PFSK-1 (cell line): ENCODE measurements around the gene SNTN.

ENCODE experiments used
- FOXP2 ChIP-seq: optimal IDR thresholded peaks from 2 replicates; pipeline ENCODE3; 2011; ENCODE audit warnings: borderline replicate concordance, control low read depth, inconsistent platforms; ENCODE audit not compliant: insufficient read depth; ENCODE audit errors: extremely low read length, extremely low read depth
- POLR2AphosphoS5 ChIP-seq: IDR thresholded peaks from 2 replicates; pipeline ENCODE4 v1.6.1; 2012; ENCODE audit warnings: low read depth, mild to moderate bottlenecking, control low read depth, low read length, moderate library complexity
- SIN3A ChIP-seq: IDR thresholded peaks from 2 replicates; pipeline ENCODE4 v1.6.1; 2012; ENCODE audit warnings: mild to moderate bottlenecking, low read length, moderate library complexity, borderline replicate concordance; ENCODE audit not compliant: insufficient read depth
- TAF1 ChIP-seq: IDR thresholded peaks from 2 replicates; pipeline ENCODE4 v1.6.1; 2012; ENCODE audit warnings: low read length, control low read depth, borderline replicate concordance; ENCODE audit not compliant: insufficient read depth
- TF ChIP-seq, protein P1 (sequence below), 2 experiments: IDR thresholded peaks; 2 replicates each; pipeline versions ENCODE4 v1.6.1 to v1.8.0; 2011 to 2012; ENCODE audit warnings: low read depth in 2 of 2, low read length in 2 of 2, control low read depth in 1 of 2, inconsistent platforms in 1 of 2, mild to moderate bottlenecking in 1 of 2, moderate library complexity in 1 of 2; ENCODE audit not compliant: insufficient read depth in 1 of 2

SNTN gene

DNA sequence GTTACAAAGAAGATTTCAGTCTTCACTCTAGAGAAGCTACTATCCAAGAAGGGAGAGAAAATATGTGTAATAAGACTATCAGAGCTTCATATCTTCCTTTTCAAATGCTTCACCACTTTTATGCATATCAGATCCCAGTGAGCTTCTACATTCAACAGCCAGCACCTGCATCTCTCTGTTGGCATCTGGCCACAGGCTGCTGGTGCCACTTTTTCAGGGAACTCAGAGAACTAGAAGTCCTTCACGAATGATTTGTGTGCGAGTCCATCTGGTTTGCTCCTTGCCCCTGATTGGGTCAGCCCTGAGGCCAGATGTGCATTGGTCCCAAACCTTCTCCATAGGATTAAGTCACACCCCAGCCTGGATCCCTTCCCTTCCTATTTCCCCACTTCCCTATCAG, 22.1 kb downstream of the SNTN start:
- no peak for TF ChIP-seq TAF1
- no peak for TF ChIP-seq SIN3A
- TF ChIP-seq POLR2AphosphoS5: no peak
- TF ChIP-seq FOXP2: no peak
- TF ChIP-seq, protein P1, sequence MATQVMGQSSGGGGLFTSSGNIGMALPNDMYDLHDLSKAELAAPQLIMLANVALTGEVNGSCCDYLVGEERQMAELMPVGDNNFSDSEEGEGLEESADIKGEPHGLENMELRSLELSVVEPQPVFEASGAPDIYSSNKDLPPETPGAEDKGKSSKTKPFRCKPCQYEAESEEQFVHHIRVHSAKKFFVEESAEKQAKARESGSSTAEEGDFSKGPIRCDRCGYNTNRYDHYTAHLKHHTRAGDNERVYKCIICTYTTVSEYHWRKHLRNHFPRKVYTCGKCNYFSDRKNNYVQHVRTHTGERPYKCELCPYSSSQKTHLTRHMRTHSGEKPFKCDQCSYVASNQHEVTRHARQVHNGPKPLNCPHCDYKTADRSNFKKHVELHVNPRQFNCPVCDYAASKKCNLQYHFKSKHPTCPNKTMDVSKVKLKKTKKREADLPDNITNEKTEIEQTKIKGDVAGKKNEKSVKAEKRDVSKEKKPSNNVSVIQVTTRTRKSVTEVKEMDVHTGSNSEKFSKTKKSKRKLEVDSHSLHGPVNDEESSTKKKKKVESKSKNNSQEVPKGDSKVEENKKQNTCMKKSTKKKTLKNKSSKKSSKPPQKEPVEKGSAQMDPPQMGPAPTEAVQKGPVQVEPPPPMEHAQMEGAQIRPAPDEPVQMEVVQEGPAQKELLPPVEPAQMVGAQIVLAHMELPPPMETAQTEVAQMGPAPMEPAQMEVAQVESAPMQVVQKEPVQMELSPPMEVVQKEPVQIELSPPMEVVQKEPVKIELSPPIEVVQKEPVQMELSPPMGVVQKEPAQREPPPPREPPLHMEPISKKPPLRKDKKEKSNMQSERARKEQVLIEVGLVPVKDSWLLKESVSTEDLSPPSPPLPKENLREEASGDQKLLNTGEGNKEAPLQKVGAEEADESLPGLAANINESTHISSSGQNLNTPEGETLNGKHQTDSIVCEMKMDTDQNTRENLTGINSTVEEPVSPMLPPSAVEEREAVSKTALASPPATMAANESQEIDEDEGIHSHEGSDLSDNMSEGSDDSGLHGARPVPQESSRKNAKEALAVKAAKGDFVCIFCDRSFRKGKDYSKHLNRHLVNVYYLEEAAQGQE (IDR thresholded peaks at IDR 0.05; ENCODE audit: insufficient read depth in 1 of 2, low read depth in 2 of 2, low read length in 2 of 2): no peak

DNA sequence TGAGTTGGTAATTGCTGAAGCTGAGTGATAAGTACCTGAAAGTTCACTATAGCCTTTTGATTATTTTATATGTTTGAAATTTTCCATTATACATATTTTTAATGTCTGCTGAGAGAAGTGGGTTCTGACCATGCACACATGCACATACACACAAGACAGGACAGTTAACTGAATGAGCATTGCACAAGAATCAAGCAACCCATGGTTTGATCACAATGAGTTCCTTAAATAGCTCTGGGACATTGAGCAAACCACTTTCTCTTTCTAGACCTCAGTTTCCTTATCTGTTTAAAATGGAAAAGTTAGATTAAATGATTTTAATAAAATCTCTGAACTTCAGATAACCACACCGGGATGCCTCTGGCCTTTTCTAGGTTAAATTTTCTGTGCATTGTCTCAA, 26.7 kb downstream of the SNTN start:
- TF ChIP-seq TAF1 (no peak), POLR2AphosphoS5 (no peak), SIN3A (no peak), FOXP2 (no peak)
- TF ChIP-seq, protein P1 (IDR thresholded peaks at IDR 0.05; ENCODE audit: insufficient read depth in 1 of 2, low read depth in 2 of 2, low read length in 2 of 2): no peak

DNA sequence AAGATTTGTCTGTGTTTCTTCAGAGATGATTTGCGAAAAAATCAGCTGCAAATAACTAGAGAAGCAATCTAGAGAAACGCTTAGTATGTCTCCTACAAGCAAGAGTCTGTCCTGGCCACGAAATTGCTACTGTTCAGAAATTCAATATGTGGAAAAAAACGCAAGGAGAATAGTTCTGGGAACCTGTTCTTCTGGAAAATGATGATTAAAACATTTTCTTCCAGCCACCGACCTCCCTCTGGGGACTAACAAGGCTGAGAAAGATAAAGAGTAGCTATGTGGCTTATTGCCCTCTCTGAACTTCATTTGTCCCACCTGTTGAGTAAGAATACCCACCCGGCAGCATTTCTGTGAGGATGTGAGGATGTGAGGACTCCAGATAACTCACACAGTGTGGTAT, 31.6 kb downstream of the SNTN start:
- no peak for TF ChIP-seq SIN3A
- no peak for TF ChIP-seq TAF1
- TF ChIP-seq, protein P1 (IDR thresholded peaks at IDR 0.05; ENCODE audit: insufficient read depth in 1 of 2, low read depth in 2 of 2, low read length in 2 of 2): no peak

DNA sequence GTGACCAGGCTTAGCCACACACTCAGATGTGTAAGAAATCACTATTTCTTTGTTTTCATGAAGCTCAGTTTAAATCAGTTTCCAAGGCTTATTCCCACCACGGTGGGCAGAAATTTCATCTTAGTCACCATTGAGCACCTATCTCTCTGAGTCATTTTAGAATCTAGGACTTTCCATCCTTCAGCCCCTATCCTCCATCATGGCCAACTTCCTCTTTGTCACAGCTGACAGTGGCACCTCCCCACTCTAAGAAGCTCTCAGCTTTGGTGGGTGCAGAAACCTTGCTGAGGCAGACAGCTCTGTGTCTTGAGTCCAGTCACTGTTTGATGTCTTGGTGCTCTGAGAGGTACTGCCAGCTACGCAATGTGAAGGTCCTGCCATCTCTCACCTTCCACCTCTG, 32.9 kb downstream of the SNTN start:
- TF ChIP-seq, protein P1 (IDR thresholded peaks at IDR 0.05; ENCODE audit: insufficient read depth in 1 of 2, low read depth in 2 of 2, low read length in 2 of 2): no peak
- TF ChIP-seq SIN3A: no peak
- TF ChIP-seq POLR2AphosphoS5: no peak
- no peak for TF ChIP-seq FOXP2
- TF ChIP-seq TAF1: no peak
